WERI-Rb-1 (cell line): ENCODE measurements around the gene GATA5.

ENCODE experiments used
- DNase-seq: peaks from one replicate; pipeline ENCODE4 v3.0.0-alpha.2; 2020
- H3K27ac ChIP-seq: fragments of 250-450 bp; sonication (Bioruptor Pico); 2 replicates; pipeline ENCODE4 v1.5.1; 2020; ENCODE audit warnings: mild to moderate bottlenecking, moderate library complexity
- H3K27me3 ChIP-seq: fragments of 250-450 bp; sonication (Bioruptor Pico); 2 replicates; pipeline ENCODE4 v1.5.1; 2021; ENCODE audit warnings: mild to moderate bottlenecking, low read depth, moderate library complexity; ENCODE audit not compliant: insufficient read depth, severe bottlenecking
- H3K36me3 ChIP-seq: fragments of 250-450 bp; sonication (Bioruptor Pico); 2 replicates; pipeline ENCODE4 v1.5.1; 2020; ENCODE audit warnings: mild to moderate bottlenecking, moderate library complexity
- H3K4me3 ChIP-seq: 2 replicates; pipeline ENCODE4 v1.5.1; 2011; ENCODE audit warnings: low read depth, mild to moderate bottlenecking, control low read depth, low read length
- H3K9me3 ChIP-seq: fragments of 250-450 bp; sonication (Bioruptor Pico); 2 replicates; pipeline ENCODE4 v1.5.1; 2021; ENCODE audit warnings: mild to moderate bottlenecking, moderate library complexity; ENCODE audit not compliant: severe bottlenecking
- CTCF ChIP-seq: IDR thresholded peaks from 2 replicates; pipeline ENCODE4 v1.5.1; 2011; ENCODE audit warnings: low read depth, mild to moderate bottlenecking, control low read depth, inconsistent platforms, low read length

Gene GATA5

GRCh38 chr20:62419759-62420158, 56.0 kb downstream of the GATA5 start:
- H3K36me3 ChIP-seq = no peaks in the 10 kb centered on the region
- no peak overlapping the region for H3K4me3 ChIP-seq
- no peak for TF ChIP-seq CTCF
- no peaks in the 10 kb centered on the region for H3K27me3 ChIP-seq
- no peak overlapping the region for H3K27ac ChIP-seq
- DNase-seq = no peak
- no peaks in the 10 kb centered on the region for H3K9me3 ChIP-seq

GRCh38 chr20:62418709-62419487, 56.9 kb downstream of the GATA5 start:
- Histone ChIP-seq H3K36me3 (no peaks in the 10 kb centered on the region), H3K27ac (no peak overlapping the region), H3K27me3 (no peaks in the 10 kb centered on the region), H3K9me3 (no peaks in the 10 kb centered on the region), H3K4me3 (no peak overlapping the region)
- no peak for TF ChIP-seq CTCF
- DNase-seq = no peak

- no peak overlapping the region for H3K27ac ChIP-seq
- H3K36me3 ChIP-seq = no peaks in the 10 kb centered on the region
- no peak overlapping the region for H3K4me3 ChIP-seq
- no peaks in the 10 kb centered on the region for H3K9me3 ChIP-seq
- no peak for TF ChIP-seq CTCF
- no peaks in the 10 kb centered on the region for H3K27me3 ChIP-seq
- DNase-seq = no peak
These were observed 57.6 kb downstream of the GATA5 start for GRCh38 chr20:62417981-62418708.

GRCh38 chr20:62416651-62417637, 58.9 kb downstream of the GATA5 start:
- DNase-seq = no peak
- no peak for TF ChIP-seq CTCF
- Histone ChIP-seq H3K27ac (no peak overlapping the region), H3K27me3 (no peaks in the 10 kb centered on the region), H3K9me3 (no peaks in the 10 kb centered on the region), H3K36me3 (no peaks in the 10 kb centered on the region), H3K4me3 (no peak overlapping the region)

DNA sequence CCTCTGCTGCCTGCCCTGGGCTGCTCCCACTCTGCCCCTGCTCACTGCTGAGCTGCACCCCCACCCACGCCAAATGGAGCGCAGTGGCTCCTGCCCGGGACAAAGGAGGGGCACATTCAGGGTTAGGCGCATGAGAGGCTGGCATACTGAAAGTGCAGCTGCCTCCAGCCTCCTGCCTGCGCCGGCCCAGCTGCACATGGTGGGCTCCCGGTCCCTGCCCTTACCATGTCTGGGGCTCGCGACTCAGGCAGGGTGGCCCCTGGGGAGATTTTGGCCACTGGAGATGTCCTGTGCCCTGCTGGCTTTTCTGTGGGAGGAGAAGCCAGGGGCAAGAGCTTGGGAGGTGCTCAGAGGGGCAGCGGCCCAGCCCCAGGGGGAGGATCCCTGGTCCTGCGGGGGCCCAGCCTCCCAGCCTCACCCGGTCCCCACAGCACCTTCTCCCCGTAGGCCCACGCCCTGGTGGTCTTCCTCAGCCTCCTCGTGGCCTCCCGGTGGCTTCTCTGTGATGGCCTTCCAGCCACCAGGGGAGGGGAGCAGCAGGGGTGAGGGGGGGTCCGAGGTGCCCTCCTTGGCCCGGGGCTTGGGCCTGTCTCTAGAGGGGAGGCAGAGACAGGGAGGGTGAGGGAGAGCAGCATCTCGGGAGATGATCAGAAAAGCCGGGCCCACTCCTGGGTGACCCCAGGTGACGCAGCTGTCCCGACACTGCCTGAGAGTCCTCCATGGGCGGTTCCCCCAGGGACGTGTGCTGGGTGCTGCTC, 60.3 kb downstream of the GATA5 start:
- no peak overlapping the region for H3K27ac ChIP-seq
- no peaks in the 10 kb centered on the region for H3K9me3 ChIP-seq
- DNase-seq = no peak
- H3K36me3 ChIP-seq = no peaks in the 10 kb centered on the region
- H3K4me3 ChIP-seq = no peak overlapping the region
- H3K27me3 ChIP-seq = no peaks in the 10 kb centered on the region
- TF ChIP-seq CTCF = no peak
